Memory B cell (primary cell): ENCODE measurements around the gene SMIM3.
A peak's percentile ranks its signal among the peaks of the same experiment; 100 is the strongest.
"Not testable (repeated sequence)": the region's sequence is repeated elsewhere in the genome, so short reads cannot be mapped to it uniquely, and the experiment has no call there.

Experiments used
- ATAC-seq: fragments of 150-1000 bp; cut with Tn5 transposase; 2 replicates; pipeline ENCODE4 v1.10.0; 2021; ENCODE audit warnings: low read depth, mild to moderate bottlenecking, moderate library complexity
- DNase-seq, 2 donors: peaks; one replicate each; pipeline ENCODE4 v3.0.0; 2022; ENCODE audit warnings: low spot score in 2 of 2
- H3K27ac Mint-ChIP-seq: one replicate; pipeline ENCODE4 v1.8.0; 2022; ENCODE audit warnings: mild to moderate bottlenecking, moderate library complexity, mixed read lengths
- H3K27me3 Mint-ChIP-seq: one replicate; pipeline ENCODE4 v1.8.0; 2022; ENCODE audit warnings: mixed read lengths
- H3K36me3 Mint-ChIP-seq: one replicate; pipeline ENCODE4 v1.8.0; 2022; ENCODE audit warnings: mild to moderate bottlenecking, mixed read lengths
- H3K4me1 Mint-ChIP-seq: one replicate; pipeline ENCODE4 v1.8.0; 2022; ENCODE audit warnings: mixed read lengths
- H3K4me3 Mint-ChIP-seq: one replicate; pipeline ENCODE4 v1.8.0; 2022; ENCODE audit warnings: mild to moderate bottlenecking, moderate library complexity, mixed read lengths
- H3K9me3 Mint-ChIP-seq: one replicate; pipeline ENCODE4 v1.8.0; 2022; ENCODE audit warnings: mixed read lengths

Gene SMIM3

DNA sequence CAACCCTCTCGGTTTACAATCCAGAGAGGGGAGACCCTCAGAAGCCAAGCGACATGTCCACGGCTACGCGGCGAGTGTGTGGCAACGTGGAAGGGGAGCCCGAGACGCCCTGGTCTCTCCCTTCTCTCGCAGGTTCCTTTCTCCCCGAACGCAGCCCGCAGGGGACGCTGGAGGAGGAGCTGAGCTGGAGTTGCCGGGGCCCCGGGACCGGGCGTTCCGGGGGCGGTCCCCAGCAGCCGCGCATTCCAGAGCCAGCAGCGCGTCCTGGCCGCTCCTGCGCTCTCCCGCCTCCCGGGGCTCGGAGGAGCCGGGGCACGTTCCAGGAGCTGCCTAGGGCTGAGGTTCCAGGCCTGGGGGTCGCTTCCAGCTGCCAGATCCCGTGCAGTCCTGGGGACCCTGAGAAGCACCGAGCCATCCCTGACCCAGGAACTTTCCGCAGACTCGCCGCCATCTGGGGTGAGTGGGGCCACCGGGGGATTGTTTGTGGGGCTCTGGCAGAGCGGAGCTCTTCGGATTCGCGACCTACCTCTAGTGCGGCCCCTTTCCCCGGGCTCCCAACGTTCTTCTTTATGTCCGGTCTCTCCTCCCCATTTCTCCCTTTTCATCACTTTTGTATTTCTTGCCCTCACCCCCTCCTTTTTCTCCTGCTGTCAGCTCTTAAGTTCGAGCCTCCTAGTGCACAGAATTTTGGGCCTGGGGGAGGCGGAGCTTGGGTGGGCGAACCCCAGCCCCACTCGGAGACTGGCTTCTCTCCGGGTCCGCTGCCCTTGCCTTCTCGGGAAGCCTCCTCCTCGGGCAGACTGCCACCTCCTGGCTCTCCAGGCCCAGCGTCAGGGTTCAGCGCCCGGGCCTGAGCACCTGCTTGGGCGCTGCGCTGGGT is at the start of gene SMIM3:
Gene SMIM3, plus strand, starts transcription at position 241 of the 880 bp plus-strand sequence. CDS start 16,684 bp downstream, outside the sequence.
- ATAC-seq (peak; percentile 32), DNase-seq (no peak)
- H3K27ac Mint-ChIP-seq = no peak within 1 kb of the TSS
- H3K9me3 Mint-ChIP-seq = no peaks in the 10 kb centered on the region
- H3K36me3 Mint-ChIP-seq = no peaks in the 10 kb centered on the region
- H3K27me3 Mint-ChIP-seq = peaks cover 19% of the 10 kb centered on the region
- peak within 1 kb of the TSS; percentile 80 for H3K4me3 Mint-ChIP-seq
- H3K4me1 Mint-ChIP-seq = peaks cover 11% of the 10 kb centered on the region

DNA sequence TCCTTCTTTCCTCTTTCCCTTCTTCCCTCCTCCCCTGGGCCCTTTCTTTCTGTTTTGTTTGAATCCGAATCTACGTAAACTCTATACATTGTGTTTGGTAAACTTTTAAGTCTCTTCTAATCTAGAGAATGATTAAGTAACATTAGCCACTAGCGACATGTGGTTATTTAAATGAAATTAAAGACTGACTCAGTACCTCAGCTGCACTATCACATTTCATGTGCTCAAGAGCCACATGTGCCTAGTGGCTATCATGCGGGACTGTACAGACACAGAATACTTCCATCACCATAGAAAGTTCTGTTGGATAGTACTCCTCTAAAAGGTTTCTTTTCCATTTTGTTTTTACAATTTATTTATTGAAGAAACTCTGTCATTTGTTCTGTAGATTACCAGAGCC is 48.7 kb upstream of the SMIM3 start:
- peaks cover 7% of the 10 kb centered on the region for H3K4me1 Mint-ChIP-seq

DNA sequence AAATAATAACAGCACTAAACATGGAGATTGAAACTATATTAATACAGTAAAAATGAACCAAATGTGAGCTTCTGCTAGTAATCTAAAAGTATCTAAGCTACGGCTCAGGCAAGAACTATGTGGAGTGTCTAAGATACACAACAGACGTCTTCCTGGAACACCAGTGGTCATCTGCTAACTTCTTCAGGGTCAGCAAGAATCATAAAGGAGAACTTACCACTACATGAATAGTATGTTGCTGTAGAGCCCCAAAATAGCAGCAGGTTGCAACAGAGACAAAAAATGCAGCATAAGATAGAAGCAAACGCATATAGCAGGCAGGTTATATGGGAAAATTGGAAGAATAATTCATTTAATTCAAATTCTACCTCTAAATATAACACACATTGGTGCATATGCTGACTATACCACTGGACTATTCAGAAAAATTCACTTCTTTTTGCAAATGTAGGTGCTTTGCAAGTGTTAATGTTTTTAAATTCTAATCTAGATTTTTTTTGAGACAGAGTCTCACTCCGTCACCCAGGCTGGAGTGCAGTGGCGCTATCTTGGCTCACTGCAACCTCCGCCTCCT is 46.8 kb upstream of the SMIM3 start:
- H3K9me3 Mint-ChIP-seq = no peaks in the 10 kb centered on the region
- no peak overlapping the region for H3K4me3 Mint-ChIP-seq
- peaks cover 12% of the 10 kb centered on the region for H3K4me1 Mint-ChIP-seq
- no peak overlapping the region for H3K27ac Mint-ChIP-seq
- DNase-seq (no peak), ATAC-seq (no peak)
- H3K27me3 Mint-ChIP-seq = no peaks in the 10 kb centered on the region
- H3K36me3 Mint-ChIP-seq = peaks cover 51% of the 10 kb centered on the region

More for the DNA sequence above, 48.7 kb upstream of the SMIM3 start:
- H3K9me3 Mint-ChIP-seq = no peaks in the 10 kb centered on the region
- H3K27ac Mint-ChIP-seq = no peak overlapping the region
- H3K27me3 Mint-ChIP-seq = no peaks in the 10 kb centered on the region
- no peak for ATAC-seq
- H3K36me3 Mint-ChIP-seq = peaks cover 36% of the 10 kb centered on the region
- no peak for DNase-seq
- H3K4me3 Mint-ChIP-seq = no peak overlapping the region

GRCh38 chr5:150734579-150735384 is 43.8 kb upstream of the SMIM3 start:
- Mint-ChIP-seq H3K4me3 (peak overlapping the region; percentile 30), H3K4me1 (peaks cover 30% of the 10 kb centered on the region)

GRCh38 chr5:150738862-150739261 is 39.7 kb upstream of the SMIM3 start:
- no peak for DNase-seq
- Mint-ChIP-seq H3K27ac (peak overlapping the region; percentile 73), H3K9me3 (peaks cover 4% of the 10 kb centered on the region), H3K4me1 (peaks cover 38% of the 10 kb centered on the region), H3K36me3 (peaks cover 65% of the 10 kb centered on the region), H3K27me3 (no peaks in the 10 kb centered on the region), H3K4me3 (no peak overlapping the region)
- no peak for ATAC-seq

More at GRCh38 chr5:150734579-150735384, 43.8 kb upstream of the SMIM3 start:
- H3K9me3 Mint-ChIP-seq = peaks cover 4% of the 10 kb centered on the region
- H3K27ac Mint-ChIP-seq = peak overlapping the region; percentile 1
- H3K27me3 Mint-ChIP-seq = no peaks in the 10 kb centered on the region
- H3K36me3 Mint-ChIP-seq = peaks cover 63% of the 10 kb centered on the region
- ATAC-seq (peak; percentile 76), DNase-seq (no peak)

DNA sequence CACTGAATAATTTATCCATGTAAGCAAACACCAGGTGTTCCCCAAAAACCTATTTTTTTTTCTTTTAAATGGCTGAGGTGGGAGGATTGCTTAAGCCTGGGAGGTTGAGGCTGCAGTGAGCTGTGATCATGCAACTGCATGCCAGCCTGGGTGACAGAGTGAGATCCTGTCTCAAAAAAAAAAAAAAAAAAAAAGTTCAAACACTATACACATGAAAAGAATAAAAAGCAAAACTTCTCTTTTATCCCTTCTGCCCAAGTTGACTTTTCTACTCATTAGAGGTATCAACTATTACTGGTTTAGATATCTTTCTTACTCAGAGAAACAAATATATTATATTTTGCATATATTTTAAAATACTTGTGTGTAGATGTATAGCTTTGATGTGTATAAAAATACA is 37.6 kb upstream of the SMIM3 start:
- Mint-ChIP-seq H3K36me3 (peaks cover 54% of the 10 kb centered on the region), H3K4me3 (no peak overlapping the region), H3K27me3 (no peaks in the 10 kb centered on the region)

GRCh38 chr5:150742455-150743141 is 36.0 kb upstream of the SMIM3 start:
- Mint-ChIP-seq H3K36me3 (peaks cover 43% of the 10 kb centered on the region), H3K4me1 (peaks cover 27% of the 10 kb centered on the region)
- H3K9me3 Mint-ChIP-seq, H3K4me3 Mint-ChIP-seq, ATAC-seq, H3K27ac Mint-ChIP-seq, H3K27me3 Mint-ChIP-seq, DNase-seq: not testable (repeated sequence)

More for the DNA sequence above, 37.6 kb upstream of the SMIM3 start:
- Mint-ChIP-seq H3K27ac (no peak overlapping the region), H3K9me3 (peaks cover 4% of the 10 kb centered on the region), H3K4me1 (peaks cover 31% of the 10 kb centered on the region)
- ATAC-seq (no peak), DNase-seq (no peak)

GRCh38 chr5:150743142-150743488 is 35.4 kb upstream of the SMIM3 start:
- not testable (repeated sequence) for DNase-seq, H3K9me3 Mint-ChIP-seq, ATAC-seq, H3K4me3 Mint-ChIP-seq, H3K27me3 Mint-ChIP-seq, H3K27ac Mint-ChIP-seq
- Mint-ChIP-seq H3K4me1 (peaks cover 24% of the 10 kb centered on the region), H3K36me3 (peaks cover 40% of the 10 kb centered on the region)

DNA sequence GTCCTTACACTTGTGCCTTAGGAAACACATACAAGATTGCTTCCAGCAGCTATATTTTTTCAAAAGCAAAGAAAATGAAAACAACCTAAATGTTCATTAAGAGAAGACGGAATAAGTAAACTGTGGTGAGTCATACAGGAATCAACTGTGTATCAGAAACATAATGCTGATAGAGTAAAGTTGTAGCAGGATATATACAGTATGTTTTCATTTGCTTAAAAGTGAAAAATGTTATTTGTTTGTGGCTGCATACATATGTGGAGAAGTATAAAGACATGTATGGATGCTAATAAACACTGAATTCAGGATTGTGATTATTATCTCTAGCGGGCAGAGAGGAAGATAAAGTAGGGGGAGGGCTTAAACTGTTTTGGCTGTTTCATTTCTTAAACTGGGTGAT is 28.1 kb upstream of the SMIM3 start:
- no peaks in the 10 kb centered on the region for H3K27me3 Mint-ChIP-seq
- H3K9me3 Mint-ChIP-seq = no peaks in the 10 kb centered on the region
- no peak overlapping the region for H3K4me3 Mint-ChIP-seq
- peaks cover 29% of the 10 kb centered on the region for H3K36me3 Mint-ChIP-seq
- H3K4me1 Mint-ChIP-seq = peaks cover 17% of the 10 kb centered on the region
- H3K27ac Mint-ChIP-seq = peak overlapping the region; percentile 70
- ATAC-seq (no peak), DNase-seq (no peak)

GRCh38 chr5:150751096-150751891 is 27.3 kb upstream of the SMIM3 start:
- peaks cover 30% of the 10 kb centered on the region for H3K36me3 Mint-ChIP-seq
- no peaks in the 10 kb centered on the region for H3K9me3 Mint-ChIP-seq
- no peaks in the 10 kb centered on the region for H3K27me3 Mint-ChIP-seq
- no peak for DNase-seq
- no peak overlapping the region for H3K4me3 Mint-ChIP-seq
- peaks cover 16% of the 10 kb centered on the region for H3K4me1 Mint-ChIP-seq
- no peak for ATAC-seq
- peak overlapping the region; percentile 55 for H3K27ac Mint-ChIP-seq

DNA sequence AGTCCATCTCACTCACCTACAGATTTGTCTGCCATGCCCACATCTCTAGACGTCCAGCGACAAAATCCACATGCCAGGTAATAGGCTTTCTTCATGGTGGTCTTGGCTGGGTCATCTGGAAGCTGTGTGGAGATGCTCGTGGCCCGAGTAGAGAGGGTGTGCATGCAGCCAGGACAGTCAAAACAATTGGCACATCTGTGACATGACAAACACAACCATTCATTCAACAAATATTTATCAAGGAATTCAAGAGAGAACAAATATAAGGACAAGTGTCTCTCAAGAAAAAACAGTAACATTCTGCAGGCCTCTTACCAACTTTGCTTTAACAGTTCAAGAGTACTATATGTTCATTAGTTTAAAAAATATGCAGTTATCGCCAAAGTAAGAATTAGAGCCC is 25.1 kb upstream of the SMIM3 start:
- no peak overlapping the region for H3K4me3 Mint-ChIP-seq
- H3K36me3 Mint-ChIP-seq = peaks cover 32% of the 10 kb centered on the region
- H3K9me3 Mint-ChIP-seq = no peaks in the 10 kb centered on the region
- H3K4me1 Mint-ChIP-seq = peaks cover 21% of the 10 kb centered on the region
- H3K27me3 Mint-ChIP-seq = no peaks in the 10 kb centered on the region
- no peak for DNase-seq
- no peak overlapping the region for H3K27ac Mint-ChIP-seq
- ATAC-seq = no peak

DNA sequence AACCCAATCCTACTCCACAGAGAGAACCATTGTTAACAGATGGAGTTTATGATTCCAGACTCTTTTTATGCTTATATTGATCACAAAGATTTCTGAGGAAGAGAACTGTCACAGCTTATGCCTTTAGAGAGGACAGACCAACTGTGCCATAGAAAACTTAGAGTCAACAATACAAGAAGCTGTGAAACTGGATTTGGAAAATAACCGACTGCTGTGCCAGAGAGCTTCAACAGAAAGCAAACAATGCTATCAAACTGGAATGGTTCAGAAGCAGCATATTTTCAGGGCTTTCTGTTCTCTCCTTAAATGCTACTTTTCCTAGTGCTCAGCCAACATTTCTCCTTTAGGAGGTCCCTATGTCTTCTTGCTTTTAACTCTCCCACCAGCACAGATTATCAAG is 24.7 kb upstream of the SMIM3 start:
- DNase-seq (no peak), ATAC-seq (no peak)
- Mint-ChIP-seq H3K27ac (no peak overlapping the region), H3K4me1 (peaks cover 21% of the 10 kb centered on the region), H3K27me3 (no peaks in the 10 kb centered on the region), H3K4me3 (no peak overlapping the region), H3K9me3 (no peaks in the 10 kb centered on the region), H3K36me3 (peaks cover 32% of the 10 kb centered on the region)

GRCh38 chr5:150757087-150757649 is 21.4 kb upstream of the SMIM3 start:
- no peak for ATAC-seq
- Mint-ChIP-seq H3K36me3 (peaks cover 22% of the 10 kb centered on the region), H3K9me3 (peaks cover 2% of the 10 kb centered on the region), H3K4me1 (peaks cover 16% of the 10 kb centered on the region), H3K4me3 (peak overlapping the region; percentile 61), H3K27me3 (no peaks in the 10 kb centered on the region), H3K27ac (no peak overlapping the region)
- no peak for DNase-seq
